Measurements from ENCODE around the gene RALGPS2. TPM values are rescaled to one million over a fixed set of nuclear protein-coding genes. Genes with fewer than 3 reads are reported as not detected.

The RALGPS2 gene
- total and polyA plus RNA-seq, 2 experiments from 2014 or later = 8.1 to 31.2 TPM

GRCh38 chr1:178706432-178706831, 18.6 kb upstream of the RALGPS2 start (continued):
- TF ChIP-seq, protein P1, sequence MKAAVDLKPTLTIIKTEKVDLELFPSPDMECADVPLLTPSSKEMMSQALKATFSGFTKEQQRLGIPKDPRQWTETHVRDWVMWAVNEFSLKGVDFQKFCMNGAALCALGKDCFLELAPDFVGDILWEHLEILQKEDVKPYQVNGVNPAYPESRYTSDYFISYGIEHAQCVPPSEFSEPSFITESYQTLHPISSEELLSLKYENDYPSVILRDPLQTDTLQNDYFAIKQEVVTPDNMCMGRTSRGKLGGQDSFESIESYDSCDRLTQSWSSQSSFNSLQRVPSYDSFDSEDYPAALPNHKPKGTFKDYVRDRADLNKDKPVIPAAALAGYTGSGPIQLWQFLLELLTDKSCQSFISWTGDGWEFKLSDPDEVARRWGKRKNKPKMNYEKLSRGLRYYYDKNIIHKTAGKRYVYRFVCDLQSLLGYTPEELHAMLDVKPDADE (IDR thresholded peaks at IDR 0.05) = no peak
- TF ChIP-seq, protein P2, sequence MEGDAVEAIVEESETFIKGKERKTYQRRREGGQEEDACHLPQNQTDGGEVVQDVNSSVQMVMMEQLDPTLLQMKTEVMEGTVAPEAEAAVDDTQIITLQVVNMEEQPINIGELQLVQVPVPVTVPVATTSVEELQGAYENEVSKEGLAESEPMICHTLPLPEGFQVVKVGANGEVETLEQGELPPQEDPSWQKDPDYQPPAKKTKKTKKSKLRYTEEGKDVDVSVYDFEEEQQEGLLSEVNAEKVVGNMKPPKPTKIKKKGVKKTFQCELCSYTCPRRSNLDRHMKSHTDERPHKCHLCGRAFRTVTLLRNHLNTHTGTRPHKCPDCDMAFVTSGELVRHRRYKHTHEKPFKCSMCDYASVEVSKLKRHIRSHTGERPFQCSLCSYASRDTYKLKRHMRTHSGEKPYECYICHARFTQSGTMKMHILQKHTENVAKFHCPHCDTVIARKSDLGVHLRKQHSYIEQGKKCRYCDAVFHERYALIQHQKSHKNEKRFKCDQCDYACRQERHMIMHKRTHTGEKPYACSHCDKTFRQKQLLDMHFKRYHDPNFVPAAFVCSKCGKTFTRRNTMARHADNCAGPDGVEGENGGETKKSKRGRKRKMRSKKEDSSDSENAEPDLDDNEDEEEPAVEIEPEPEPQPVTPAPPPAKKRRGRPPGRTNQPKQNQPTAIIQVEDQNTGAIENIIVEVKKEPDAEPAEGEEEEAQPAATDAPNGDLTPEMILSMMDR (conservative IDR thresholded peaks at IDR 0.05; ENCODE audit: low read depth in 2 of 2) = no peak
- no peak for TF ChIP-seq ZNF114 (CRISPR knock-in tag; IDR thresholded peaks at IDR 0.05)
- no peak for TF ChIP-seq NANOG (IDR thresholded peaks at IDR 0.05; ENCODE audit: borderline replicate concordance)

- no peaks in the 10 kb centered on the region for H3K27me3 ChIP-seq (ENCODE audit: insufficient read depth)
- Mint-ChIP-seq H3K36me3 (ENCODE audit: low read depth) (no peaks in the 10 kb centered on the region), H3K9me3 (no peaks in the 10 kb centered on the region; the same call in 2 of the 3 replicates), H3K27ac (no peak overlapping the region), H3K27me3 (ENCODE audit: insufficient read depth, low read depth, poor library complexity) (peaks cover 3% of the 10 kb centered on the region), H3K4me1 (no peaks in the 10 kb centered on the region), H3K4me3 (no peak overlapping the region)
- H3K36me3 ChIP-seq (ENCODE audit: insufficient read depth) = no peaks in the 10 kb centered on the region
- no peaks in the 10 kb centered on the region for H3K9me2 ChIP-seq (ENCODE audit: insufficient read depth)
- H3K79me2 ChIP-seq (replicated peaks; ENCODE audit: insufficient read depth) = no peaks in the 10 kb centered on the region
- H3K4me3 ChIP-seq = no peak overlapping the region
- TF ChIP-seq STAT1 (IDR thresholded peaks at IDR 0.05; ENCODE audit: unreplicated experiment) (no peak), JUNB (IDR thresholded peaks at IDR 0.05; ENCODE audit: unreplicated experiment) (no peak), NANOG (IDR thresholded peaks at IDR 0.05; ENCODE audit: borderline replicate concordance) (no peak), ZNF114 (CRISPR knock-in tag; IDR thresholded peaks at IDR 0.05) (no peak), POLR2AphosphoS5 (IDR thresholded peaks at IDR 0.05; ENCODE audit: low read depth) (no peak), CREB1 (CRISPR knock-in tag; IDR thresholded peaks at IDR 0.05; ENCODE audit: low read depth) (no peak), EZH2phosphoT487 (IDR thresholded peaks at IDR 0.05; ENCODE audit: unreplicated experiment) (no peak)
- no peak overlapping the region for H3K4me2 ChIP-seq
- H3K4me1 ChIP-seq (ENCODE audit: insufficient read depth) = no peaks in the 10 kb centered on the region
- H3K27ac ChIP-seq (ENCODE audit: low read depth) = no peak overlapping the region
- DNase-seq (ENCODE audit: low spot score) = no peak
- ATAC-seq = no peak
- H2AFZ ChIP-seq = peak overlapping the region; percentile 89
- no peaks in the 10 kb centered on the region for H3F3A ChIP-seq (replicated peaks; ENCODE audit: low read depth)
- no peaks in the 10 kb centered on the region for H4K20me1 ChIP-seq (replicated peaks; ENCODE audit: insufficient read depth)
Observed at GRCh38 chr1:178713259-178713658, 11.8 kb upstream of the RALGPS2 start.

- no peaks in the 10 kb centered on the region; the same call in 2 of the 3 replicates for H3K9me3 Mint-ChIP-seq
- ATAC-seq (no peak), DNase-seq (ENCODE audit: low spot score) (no peak)
- Histone ChIP-seq H4K20me1 (replicated peaks; ENCODE audit: insufficient read depth) (no peaks in the 10 kb centered on the region), H3K4me3 (no peak overlapping the region), H3K27ac (ENCODE audit: low read depth) (no peak overlapping the region), H3K9me2 (ENCODE audit: insufficient read depth) (no peaks in the 10 kb centered on the region), H3K79me2 (replicated peaks; ENCODE audit: insufficient read depth) (no peaks in the 10 kb centered on the region), H3F3A (replicated peaks; ENCODE audit: low read depth) (no peaks in the 10 kb centered on the region), H3K4me1 (ENCODE audit: insufficient read depth) (no peaks in the 10 kb centered on the region), H3K4me2 (no peak overlapping the region), H3K36me3 (ENCODE audit: insufficient read depth) (no peaks in the 10 kb centered on the region), H3K27me3 (ENCODE audit: insufficient read depth) (no peaks in the 10 kb centered on the region), H2AFZ (no peak overlapping the region)
- H3K27ac Mint-ChIP-seq = no peak overlapping the region
- peaks cover 7% of the 10 kb centered on the region; the same call in 2 of the 3 replicates for H3K4me1 Mint-ChIP-seq
- TF ChIP-seq ZNF331 (CRISPR knock-in tag; IDR thresholded peaks at IDR 0.05; ENCODE audit: low read depth) (no peak), EZH2 (IDR thresholded peaks at IDR 0.05; ENCODE audit: low read depth, unreplicated experiment) (no peak), NANOG (IDR thresholded peaks at IDR 0.05; ENCODE audit: borderline replicate concordance) (no peak)
- TF ChIP-seq, protein P2 (conservative IDR thresholded peaks at IDR 0.05; ENCODE audit: low read depth in 2 of 2) = no peak
- TF ChIP-seq, protein P3, sequence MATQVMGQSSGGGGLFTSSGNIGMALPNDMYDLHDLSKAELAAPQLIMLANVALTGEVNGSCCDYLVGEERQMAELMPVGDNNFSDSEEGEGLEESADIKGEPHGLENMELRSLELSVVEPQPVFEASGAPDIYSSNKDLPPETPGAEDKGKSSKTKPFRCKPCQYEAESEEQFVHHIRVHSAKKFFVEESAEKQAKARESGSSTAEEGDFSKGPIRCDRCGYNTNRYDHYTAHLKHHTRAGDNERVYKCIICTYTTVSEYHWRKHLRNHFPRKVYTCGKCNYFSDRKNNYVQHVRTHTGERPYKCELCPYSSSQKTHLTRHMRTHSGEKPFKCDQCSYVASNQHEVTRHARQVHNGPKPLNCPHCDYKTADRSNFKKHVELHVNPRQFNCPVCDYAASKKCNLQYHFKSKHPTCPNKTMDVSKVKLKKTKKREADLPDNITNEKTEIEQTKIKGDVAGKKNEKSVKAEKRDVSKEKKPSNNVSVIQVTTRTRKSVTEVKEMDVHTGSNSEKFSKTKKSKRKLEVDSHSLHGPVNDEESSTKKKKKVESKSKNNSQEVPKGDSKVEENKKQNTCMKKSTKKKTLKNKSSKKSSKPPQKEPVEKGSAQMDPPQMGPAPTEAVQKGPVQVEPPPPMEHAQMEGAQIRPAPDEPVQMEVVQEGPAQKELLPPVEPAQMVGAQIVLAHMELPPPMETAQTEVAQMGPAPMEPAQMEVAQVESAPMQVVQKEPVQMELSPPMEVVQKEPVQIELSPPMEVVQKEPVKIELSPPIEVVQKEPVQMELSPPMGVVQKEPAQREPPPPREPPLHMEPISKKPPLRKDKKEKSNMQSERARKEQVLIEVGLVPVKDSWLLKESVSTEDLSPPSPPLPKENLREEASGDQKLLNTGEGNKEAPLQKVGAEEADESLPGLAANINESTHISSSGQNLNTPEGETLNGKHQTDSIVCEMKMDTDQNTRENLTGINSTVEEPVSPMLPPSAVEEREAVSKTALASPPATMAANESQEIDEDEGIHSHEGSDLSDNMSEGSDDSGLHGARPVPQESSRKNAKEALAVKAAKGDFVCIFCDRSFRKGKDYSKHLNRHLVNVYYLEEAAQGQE (IDR thresholded peaks at IDR 0.05; ENCODE audit: unreplicated experiment) = no peak
- H3K27me3 Mint-ChIP-seq (ENCODE audit: insufficient read depth, low read depth, poor library complexity) = peaks cover 3% of the 10 kb centered on the region
- H3K36me3 Mint-ChIP-seq (ENCODE audit: low read depth) = no peaks in the 10 kb centered on the region
- no peak overlapping the region for H3K4me3 Mint-ChIP-seq
Observed at GRCh38 chr1:178714453-178714852, 10.6 kb upstream of the RALGPS2 start.

All from GM23338 (cell line).